Effector CD4-positive, alpha-beta T cell (primary cell): ENCODE data around the gene WDR7.
"Not testable (repeated sequence)": the region's sequence is repeated elsewhere in the genome, so short reads cannot be mapped to it uniquely, and the experiment has no call there.

ENCODE experiments used
- DNase-seq: peaks from one replicate; pipeline ENCODE4 v3.0.0-alpha.2; 2020
- total RNA-seq: gene quantifications from one replicate; lab custom pipeline; 2026; lab: John Stamatoyannopoulos, UW

The WDR7 gene
- 81.0 reads per million, percentile 78 among the genes with 10 or more reads in this experiment for total RNA-seq

DNA sequence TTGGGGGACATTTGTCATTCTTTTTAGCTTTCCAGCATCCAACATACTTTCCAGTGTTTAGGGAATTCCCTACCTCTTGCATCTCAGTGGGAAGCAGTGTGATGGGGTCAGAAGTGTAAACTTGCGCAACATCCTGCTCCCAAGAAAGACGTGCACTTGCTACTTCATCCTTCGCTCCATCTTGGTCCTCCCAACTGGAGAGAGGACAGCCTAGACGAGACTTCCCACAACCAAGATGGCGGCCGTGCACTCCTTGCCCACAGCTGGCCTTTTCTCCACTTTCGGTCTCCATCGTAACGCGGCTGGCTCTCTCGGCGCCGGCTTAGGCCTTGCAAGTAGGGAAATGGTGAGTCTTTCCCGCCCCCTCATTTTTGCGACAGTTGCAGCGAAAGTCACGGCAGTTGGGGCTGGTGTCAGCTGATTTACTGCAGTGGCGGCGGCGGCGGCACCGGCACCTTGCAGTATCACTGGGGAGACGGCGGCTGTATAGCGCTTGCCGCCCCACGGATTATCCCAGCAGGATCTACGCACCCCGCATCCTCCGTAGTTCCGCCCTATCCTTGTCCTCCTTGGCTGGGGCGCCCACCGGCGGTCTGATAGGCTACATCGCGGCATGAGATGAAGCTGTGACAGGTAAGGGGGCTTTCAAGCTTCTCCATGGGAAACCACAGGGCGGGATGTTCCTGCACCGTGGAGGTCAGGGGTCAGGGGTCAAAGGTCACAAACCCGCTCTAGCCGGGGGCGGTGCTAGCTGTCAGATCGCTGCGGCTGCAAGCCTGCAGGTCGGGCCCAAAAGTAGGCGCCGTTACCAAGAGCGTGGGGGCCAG, at the start of gene WDR7:
Gene WDR7, plus strand, starts transcription at position 416 of the 827 bp plus-strand sequence. CDS start 21,157 bp downstream, outside the sequence.
- peak; percentile 95 for DNase-seq

- DNase-seq = no peak
Observed at GRCh38 chr18:56606618-56607017, 44.5 kb upstream of the WDR7 start.

GRCh38 chr18:56615738-56616520, 35.2 kb upstream of the WDR7 start:
- DNase-seq = no peak

DNA sequence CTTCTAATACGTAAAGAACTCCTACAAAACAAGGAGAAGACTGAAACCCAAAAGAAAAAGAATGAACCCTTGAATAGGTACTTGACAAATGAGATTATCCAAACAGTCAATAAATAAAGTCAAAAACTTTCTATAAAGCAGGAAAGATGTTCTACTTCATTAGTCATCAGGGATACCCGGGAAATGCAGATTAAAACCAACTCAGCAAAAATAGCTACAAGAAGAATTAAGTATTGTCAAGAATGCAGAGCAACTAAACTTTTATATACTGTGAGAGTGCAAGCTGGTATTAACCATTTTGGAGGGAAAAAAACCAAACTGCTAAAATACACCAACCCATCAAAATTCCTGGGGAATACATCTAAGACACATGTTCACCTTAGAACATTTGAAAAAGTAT, 23.2 kb upstream of the WDR7 start:
- no peak for DNase-seq

DNA sequence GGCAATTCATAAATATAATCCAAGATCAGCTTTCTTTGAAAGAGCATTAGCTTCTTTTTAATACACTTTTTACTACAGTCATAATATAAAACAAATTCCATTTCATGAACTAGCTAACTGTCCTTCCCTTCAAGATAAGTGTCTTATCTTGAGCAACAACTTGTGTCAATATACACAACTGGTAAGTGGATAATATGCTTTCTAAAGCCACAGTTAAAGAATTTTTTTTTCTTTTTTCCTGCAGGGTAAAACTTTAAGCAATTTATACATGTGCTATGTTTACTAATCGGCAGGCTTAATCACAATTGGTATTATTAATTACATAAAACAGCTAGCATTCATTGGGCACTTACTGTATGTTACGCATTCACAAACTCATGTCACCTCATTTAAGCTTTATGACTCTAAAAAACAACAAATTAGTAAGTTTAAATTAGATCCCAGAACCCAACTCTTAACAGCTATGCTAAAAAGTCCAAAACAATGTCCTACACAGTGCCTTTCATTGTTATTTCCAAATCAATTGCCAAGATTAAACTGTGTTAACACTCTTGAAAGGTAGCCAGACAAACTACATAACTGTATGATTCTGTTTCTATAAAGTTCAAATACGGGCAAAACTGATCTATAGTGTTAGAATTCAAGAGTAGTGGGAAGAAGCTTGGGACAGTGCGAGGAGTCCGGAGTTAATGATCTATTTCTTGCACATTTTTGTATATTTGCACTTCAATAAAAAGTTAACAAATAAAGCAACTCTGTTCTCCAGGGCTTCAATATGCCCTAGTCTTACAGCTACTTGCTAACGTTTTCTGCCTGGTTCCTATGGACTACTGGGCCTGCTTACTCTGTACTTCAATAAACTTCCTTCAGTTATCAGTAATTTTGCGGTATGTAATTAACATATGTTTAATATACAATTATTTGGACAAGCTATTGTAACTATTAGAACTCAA, 18.8 kb upstream of the WDR7 start:
- DNase-seq = no peak

DNA sequence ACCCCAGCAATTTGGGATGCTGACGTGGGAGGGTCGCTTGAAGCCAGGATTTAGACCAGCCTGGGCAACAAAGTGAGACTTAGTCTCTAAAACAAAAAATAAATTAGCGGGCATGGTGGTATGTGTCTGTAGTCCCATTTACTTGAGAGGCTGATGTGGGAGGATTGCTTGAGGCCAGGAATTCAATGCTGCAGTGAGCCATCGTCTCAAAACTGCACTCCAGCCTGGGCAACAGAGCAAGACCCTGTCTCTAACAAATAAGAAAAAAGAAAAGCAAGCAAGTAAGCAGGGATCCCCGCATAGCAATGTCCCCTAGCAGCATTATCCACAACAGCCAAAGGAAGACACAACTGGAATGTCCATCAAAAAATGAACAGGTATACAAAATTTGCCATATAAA, 16.2 kb upstream of the WDR7 start:
- DNase-seq = no peak

- no peak for DNase-seq
Observed at GRCh38 chr18:56637176-56637575, 14.0 kb upstream of the WDR7 start.

GRCh38 chr18:56637711-56638231, 13.4 kb upstream of the WDR7 start:
- peak; percentile 11 for DNase-seq

DNA sequence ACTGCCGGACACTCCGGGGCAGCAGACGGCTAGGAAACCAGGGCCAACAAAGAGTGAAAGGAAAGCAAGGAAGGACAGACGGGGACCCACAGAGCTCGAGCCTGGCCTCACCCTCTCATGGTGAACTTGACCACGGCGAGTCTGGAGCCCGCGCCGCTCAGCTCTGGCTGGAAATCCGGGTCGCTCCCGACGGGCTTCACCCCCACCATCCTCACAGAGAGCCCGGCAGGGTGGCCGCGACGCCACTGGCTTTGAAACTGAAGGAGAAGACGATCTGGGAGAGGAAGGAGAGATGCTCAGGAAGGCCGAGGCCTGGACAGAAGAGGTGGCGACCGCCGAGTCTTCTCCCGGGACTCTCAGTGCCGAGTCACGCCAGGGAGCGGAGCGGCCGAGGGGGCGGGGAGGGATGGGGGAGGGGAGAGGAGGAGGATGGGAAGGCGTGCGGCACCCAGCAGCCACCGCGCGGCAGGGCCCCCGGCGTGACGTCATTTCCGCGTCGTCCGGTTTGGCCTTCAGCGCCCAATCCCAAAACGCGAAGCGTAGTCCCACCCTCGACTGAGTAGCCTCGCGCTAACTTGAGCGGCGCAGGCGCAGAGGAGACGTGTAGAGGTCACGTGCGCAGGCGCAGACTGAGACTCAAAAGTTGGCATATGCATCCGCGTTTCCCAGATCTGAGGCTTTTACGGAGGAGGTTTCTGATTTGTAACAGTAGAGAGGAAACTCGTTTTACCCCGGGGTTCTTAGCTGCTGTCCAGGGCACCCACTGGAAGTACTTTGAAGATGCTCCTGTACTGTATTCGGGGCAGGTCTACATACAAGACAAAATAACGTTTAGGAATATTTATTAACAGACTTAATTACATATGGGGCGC, 12.7 kb upstream of the WDR7 start, which contains the start of gene TXNL1:
Gene TXNL1, minus strand, starts transcription at position 361 of the 872 bp plus-strand sequence. Its CDS starts 152 bp downstream, at position 209.
- DNase-seq = peak; percentile 99

GRCh38 chr18:56639104-56639381, 12.1 kb upstream of the WDR7 start:
- DNase-seq = no peak

DNA sequence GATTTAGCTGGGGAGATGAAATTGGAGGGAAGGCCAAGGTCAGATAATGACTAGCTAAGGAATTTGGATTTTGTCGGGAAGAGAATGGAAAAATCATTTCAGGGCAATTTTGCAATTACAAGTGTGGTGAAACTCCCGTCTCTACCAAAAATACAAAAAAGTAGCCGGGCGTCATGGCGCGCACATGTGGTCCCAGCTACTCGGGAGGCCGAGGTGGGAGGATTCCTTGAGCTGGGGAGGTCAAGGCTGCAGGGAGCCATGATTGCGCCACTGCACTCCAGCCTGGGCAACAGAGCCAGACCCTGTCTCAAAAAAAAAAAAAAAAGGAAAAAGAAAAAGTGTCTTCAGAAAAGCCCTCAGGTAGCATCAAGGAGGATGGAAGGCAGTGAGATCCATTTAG, 11.6 kb upstream of the WDR7 start:
- no peak for DNase-seq

GRCh38 chr18:56641714-56642337, 9.3 kb upstream of the WDR7 start:
- no peak for DNase-seq

DNA sequence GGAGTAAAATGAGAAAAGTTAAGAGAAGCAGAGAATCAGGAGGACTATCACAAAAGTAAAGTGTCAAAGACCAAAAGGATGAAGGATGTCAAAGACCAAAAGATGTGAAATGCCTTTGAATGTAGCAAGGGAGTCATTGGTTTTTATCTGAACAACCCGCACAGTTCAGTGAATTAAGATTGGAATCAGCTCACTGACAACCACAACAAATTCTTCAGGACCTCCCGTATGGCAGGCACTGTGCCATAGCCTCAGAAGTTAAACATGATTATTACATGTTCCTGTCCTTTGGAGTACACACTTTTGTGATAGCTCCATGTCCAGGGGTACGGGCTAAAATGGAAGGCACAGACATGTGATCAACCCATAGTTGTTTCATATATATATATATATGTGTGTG, 7.8 kb upstream of the WDR7 start:
- DNase-seq = no peak

DNA sequence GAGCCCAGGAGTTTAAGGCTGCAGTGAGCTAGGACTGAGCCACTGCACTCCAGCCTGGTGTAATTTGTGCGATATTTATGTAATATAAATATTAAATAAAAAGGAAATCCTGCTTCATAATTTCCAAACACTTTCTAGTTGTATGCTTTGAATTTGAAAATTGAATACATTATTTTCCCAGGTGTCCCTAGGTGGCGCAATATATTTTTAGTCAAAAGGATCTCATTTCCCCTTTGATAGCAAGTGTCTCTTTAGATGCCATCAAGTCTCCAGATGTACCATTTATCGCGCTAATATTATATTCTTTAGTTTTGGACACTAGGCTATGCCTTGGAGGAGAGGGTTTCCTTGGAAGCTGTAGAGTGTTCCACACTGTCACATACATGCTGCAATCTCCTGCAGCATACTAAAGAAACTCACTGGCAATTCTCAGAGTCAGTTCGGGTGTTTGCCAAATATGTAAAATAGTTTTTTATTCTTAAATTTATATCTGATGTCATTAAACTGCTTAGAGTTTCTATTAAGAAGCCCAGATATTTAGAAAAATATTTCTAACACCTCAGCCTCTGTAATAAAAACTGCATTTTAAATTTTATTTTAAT, 5.6 kb upstream of the WDR7 start:
- DNase-seq = no peak

DNA sequence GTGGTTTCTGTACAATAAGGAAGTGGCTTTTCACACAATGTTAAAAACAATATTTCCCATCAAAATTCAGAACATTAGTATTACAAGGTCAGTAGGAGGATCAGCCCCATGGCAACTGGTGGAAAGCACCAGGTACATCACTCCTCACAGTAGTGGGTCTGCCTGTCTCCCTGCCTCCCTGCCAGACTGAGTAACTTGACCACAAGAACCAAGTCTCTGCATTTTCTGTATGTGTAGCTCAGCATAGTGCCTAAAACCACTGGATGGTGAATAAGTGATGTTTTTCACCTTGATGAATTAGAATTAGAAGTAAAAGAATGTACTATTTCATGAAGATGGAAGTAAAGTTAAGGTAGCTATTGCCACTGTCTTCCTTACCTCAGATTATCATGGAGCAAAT, 4.1 kb upstream of the WDR7 start:
- DNase-seq = no peak

- DNase-seq = no peak
Observed at GRCh38 chr18:56647951-56648893, 2.9 kb upstream of the WDR7 start.

DNA sequence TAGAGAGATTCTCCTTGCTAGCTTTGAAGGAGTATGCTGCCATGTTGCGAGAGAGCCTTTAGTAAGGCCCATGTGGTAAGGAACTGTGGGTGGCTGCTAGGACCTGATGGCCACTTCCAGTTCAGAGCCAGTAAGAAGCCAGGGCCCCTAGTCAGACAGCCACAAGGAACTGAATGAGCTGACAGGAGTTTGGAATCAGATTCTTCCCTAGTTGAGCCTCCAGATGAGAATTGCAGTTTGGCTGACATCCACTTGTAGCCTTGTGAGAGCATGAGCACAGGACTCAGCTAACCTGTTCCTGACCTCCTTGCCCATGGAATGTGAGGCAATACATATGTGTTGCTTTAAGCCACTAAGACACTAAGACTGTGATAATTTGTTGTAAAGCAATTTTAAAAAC, 1.2 kb upstream of the WDR7 start:
- no peak for DNase-seq

DNA sequence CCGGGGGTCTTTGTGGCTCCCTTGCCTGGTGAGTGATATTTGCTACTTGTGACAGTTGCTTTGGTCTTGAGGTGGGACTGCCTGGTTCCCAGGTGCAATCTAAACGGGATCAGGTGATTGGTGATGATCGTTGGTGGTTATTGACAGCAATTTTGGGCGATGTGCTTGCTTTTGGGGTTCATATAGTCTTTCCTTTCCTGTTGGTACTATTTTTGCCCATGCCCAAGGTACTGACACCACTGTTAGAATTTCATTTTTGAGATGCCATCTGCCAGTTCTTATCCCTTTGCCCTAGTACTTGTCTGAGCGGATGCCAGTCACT, 573 bp downstream of the WDR7 start:
- no peak for DNase-seq

GRCh38 chr18:56652802-56653201, 1.6 kb downstream of the WDR7 start:
- no peak for DNase-seq

- not testable (repeated sequence) for DNase-seq
Observed at GRCh38 chr18:56654280-56654679, 3.1 kb downstream of the WDR7 start.
